Ishikawa (cell line): ENCODE measurements around the gene PRKCE.

Source experiments
- CEBPB ChIP-seq: IDR thresholded peaks from 2 replicates; pipeline ENCODE4 v1.6.1; 2012
- CREB1 ChIP-seq: IDR thresholded peaks from 2 replicates; pipeline ENCODE4 v1.6.1; 2012; ENCODE audit warnings: low read depth
- EGR1 ChIP-seq: IDR thresholded peaks from 2 replicates; pipeline ENCODE4 v1.6.1; 2012
- EP300 ChIP-seq: IDR thresholded peaks from 2 replicates; pipeline ENCODE4 v1.6.1; 2012; ENCODE audit warnings: borderline replicate concordance
- FOXM1 ChIP-seq: IDR thresholded peaks from 2 replicates; pipeline ENCODE4 v1.6.1; 2012; ENCODE audit warnings: low read depth, borderline replicate concordance
- NFIC ChIP-seq: IDR thresholded peaks from 2 replicates; pipeline ENCODE4 v1.6.1; 2012
- RAD21 ChIP-seq: IDR thresholded peaks from 2 replicates; pipeline ENCODE4 v1.6.1; 2012; ENCODE audit warnings: low read depth
- TAF1 ChIP-seq: IDR thresholded peaks from 2 replicates; pipeline ENCODE4 v1.6.1; 2012; ENCODE audit warnings: low read depth, mild to moderate bottlenecking
- TCF12 ChIP-seq: IDR thresholded peaks from 2 replicates; pipeline ENCODE4 v1.6.1; 2012; ENCODE audit warnings: low read depth
- TEAD4 ChIP-seq: IDR thresholded peaks from 2 replicates; pipeline ENCODE4 v1.6.1; 2012
- YY1 ChIP-seq: IDR thresholded peaks from 2 replicates; pipeline ENCODE4 v1.6.1; 2012; ENCODE audit warnings: low read depth
- ZBTB7A ChIP-seq: IDR thresholded peaks from 2 replicates; pipeline ENCODE4 v1.6.1; 2012; ENCODE audit warnings: low read depth
- TF ChIP-seq, protein P1 (sequence below): IDR thresholded peaks from 2 replicates; pipeline ENCODE4 v1.6.1; 2012
- TF ChIP-seq, protein P2 (sequence below): IDR thresholded peaks from 2 replicates; pipeline ENCODE4 v1.6.1; 2012; ENCODE audit warnings: low read depth, mild to moderate bottlenecking
- TF ChIP-seq, protein P3 (sequence below): IDR thresholded peaks from 2 replicates; pipeline ENCODE4 v1.6.1; 2012

PRKCE gene

DNA sequence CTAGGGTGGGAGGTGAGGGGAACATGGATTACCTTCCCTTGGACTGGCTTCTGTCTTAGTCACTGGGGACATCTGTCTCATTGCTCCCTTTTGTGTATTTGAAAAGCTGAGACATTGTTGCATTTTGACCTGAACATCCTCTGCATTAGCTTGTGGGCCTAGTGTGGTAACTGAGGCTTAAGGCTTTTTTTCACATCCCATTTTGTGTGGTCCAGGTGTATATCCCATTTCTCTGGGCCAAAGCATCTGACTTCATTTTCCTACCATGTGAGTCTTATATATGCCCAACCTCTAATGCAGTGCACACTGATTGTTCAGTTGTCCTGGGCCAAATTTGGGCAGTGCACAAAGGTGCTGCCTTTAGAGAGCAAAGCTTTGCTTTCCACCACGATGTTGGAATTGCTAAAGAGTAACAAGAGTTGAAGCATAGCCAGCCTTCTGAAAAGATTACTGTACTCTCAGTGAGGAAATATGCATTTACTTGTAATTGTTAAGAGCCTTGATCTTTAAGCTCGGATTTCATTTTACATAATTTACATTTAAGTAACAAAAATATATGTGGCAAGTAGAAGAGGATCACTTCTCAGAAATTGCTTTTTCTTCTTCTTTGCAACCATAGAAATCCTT, 13.3 kb downstream of the PRKCE start:
- TF ChIP-seq CEBPB (no peak), EGR1 (no peak), CREB1 (no peak), EP300 (no peak)

DNA sequence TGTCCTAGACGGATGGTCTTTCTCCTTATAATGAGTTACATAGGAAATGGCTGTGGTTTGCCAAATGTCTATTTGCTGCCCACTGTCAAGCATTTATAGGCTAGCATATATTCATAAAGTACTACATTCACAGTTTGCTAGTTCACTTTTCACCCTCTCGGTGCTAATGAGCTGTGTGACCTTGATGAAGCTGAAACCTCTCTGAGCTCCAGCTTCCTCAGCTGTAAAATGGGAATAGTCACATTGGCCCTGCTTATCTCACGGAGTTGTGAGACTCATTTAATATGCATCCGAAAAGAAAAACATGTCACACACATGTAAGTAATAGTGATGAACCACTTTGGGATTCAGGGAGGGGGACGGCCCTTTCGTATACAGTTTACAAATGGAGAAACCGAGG, 17.0 kb downstream of the PRKCE start:
- no peak for TF ChIP-seq EP300
- no peak for TF ChIP-seq TAF1
- no peak for TF ChIP-seq TEAD4
- no peak for TF ChIP-seq NFIC
- TF ChIP-seq, protein P1, sequence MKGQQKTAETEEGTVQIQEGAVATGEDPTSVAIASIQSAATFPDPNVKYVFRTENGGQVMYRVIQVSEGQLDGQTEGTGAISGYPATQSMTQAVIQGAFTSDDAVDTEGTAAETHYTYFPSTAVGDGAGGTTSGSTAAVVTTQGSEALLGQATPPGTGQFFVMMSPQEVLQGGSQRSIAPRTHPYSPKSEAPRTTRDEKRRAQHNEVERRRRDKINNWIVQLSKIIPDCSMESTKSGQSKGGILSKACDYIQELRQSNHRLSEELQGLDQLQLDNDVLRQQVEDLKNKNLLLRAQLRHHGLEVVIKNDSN = no peak
- TF ChIP-seq FOXM1 = no peak
- TF ChIP-seq, protein P2, sequence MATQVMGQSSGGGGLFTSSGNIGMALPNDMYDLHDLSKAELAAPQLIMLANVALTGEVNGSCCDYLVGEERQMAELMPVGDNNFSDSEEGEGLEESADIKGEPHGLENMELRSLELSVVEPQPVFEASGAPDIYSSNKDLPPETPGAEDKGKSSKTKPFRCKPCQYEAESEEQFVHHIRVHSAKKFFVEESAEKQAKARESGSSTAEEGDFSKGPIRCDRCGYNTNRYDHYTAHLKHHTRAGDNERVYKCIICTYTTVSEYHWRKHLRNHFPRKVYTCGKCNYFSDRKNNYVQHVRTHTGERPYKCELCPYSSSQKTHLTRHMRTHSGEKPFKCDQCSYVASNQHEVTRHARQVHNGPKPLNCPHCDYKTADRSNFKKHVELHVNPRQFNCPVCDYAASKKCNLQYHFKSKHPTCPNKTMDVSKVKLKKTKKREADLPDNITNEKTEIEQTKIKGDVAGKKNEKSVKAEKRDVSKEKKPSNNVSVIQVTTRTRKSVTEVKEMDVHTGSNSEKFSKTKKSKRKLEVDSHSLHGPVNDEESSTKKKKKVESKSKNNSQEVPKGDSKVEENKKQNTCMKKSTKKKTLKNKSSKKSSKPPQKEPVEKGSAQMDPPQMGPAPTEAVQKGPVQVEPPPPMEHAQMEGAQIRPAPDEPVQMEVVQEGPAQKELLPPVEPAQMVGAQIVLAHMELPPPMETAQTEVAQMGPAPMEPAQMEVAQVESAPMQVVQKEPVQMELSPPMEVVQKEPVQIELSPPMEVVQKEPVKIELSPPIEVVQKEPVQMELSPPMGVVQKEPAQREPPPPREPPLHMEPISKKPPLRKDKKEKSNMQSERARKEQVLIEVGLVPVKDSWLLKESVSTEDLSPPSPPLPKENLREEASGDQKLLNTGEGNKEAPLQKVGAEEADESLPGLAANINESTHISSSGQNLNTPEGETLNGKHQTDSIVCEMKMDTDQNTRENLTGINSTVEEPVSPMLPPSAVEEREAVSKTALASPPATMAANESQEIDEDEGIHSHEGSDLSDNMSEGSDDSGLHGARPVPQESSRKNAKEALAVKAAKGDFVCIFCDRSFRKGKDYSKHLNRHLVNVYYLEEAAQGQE = no peak
- no peak for TF ChIP-seq CEBPB
- no peak for TF ChIP-seq CREB1
- TF ChIP-seq TCF12 = no peak
- no peak for TF ChIP-seq ZBTB7A
- no peak for TF ChIP-seq YY1
- no peak for TF ChIP-seq EGR1
- TF ChIP-seq, protein P3, sequence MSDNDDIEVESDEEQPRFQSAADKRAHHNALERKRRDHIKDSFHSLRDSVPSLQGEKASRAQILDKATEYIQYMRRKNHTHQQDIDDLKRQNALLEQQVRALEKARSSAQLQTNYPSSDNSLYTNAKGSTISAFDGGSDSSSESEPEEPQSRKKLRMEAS = no peak
- TF ChIP-seq RAD21 = no peak

DNA sequence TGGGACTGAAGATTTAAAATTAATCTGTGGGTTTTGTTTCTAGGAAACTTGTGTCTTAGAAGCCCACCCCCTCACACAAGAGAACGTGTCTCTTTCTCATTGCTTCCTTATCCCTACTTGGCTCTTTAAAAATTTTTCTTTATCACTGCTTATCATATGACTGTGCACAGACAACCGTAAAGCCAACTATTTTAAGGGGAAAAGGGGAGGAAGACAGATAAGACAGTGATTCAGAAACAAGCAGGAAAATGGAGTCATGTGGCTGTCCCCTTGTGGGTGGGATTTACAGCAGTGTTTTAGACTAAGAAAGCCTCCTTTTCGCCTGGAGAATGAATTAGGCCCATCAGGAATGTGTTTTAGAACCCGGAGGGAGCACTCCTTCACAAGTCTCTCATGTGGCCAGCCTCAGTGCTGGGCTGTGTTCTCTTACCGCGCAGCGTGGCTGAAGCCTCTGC, 17.6 kb downstream of the PRKCE start:
- TF ChIP-seq RAD21 (no peak), TAF1 (no peak), ZBTB7A (no peak), CEBPB (no peak), YY1 (no peak), TCF12 (no peak), EP300 (no peak), EGR1 (no peak), NFIC (no peak), CREB1 (no peak), FOXM1 (no peak), TEAD4 (no peak)
- TF ChIP-seq, protein P2 = no peak
- TF ChIP-seq, protein P1 = no peak
- TF ChIP-seq, protein P3 = no peak

DNA sequence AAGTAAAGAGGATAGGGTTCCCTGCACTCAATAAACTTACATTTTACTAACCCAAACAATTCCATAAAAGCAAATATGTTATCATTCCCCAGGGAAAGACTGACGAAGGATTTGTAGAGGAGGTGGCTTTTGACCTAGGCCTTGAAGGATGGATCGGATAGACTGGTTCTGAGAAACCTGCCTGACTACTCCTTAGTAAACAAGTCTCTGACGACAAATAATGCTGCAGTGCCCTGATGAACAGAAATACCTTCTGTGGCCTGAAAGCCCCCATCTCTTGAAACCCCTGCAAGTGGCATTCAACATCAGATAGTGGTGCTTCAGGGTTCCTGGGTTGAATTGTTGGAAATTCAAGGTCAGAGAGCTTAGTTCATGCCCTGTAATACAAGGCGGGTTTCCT, 19.2 kb downstream of the PRKCE start:
- TF ChIP-seq CEBPB (no peak), TCF12 (no peak), TEAD4 (no peak), RAD21 (no peak), ZBTB7A (no peak), EP300 (no peak), CREB1 (no peak), NFIC (no peak), FOXM1 (no peak), TAF1 (no peak), YY1 (no peak)
- TF ChIP-seq, protein P3 = no peak
- TF ChIP-seq, protein P1 = no peak
- TF ChIP-seq, protein P2 = no peak
